NCI-H2227 (cell line): Measurements from ENCODE around the gene CCNB1IP1.
"Not testable (repeated sequence)": the region's sequence is repeated elsewhere in the genome, so short reads cannot be mapped to it uniquely, and the experiment has no call there.

Experiments used
- DNase-seq: peaks from one replicate; lab custom pipeline; 2025; ENCODE audit not compliant: unreplicated experiment; lab: John Stamatoyannopoulos, UW

CCNB1IP1 gene

GRCh38 chr14:20333494-20333841 lies 389 bp upstream of the CCNB1IP1 start:
- DNase-seq, result no peak

- DNase-seq, result peak; percentile 40
These were observed 670 bp downstream of the CCNB1IP1 start for GRCh38 chr14:20332431-20332787.

GRCh38 chr14:20331053-20331613 lies 1.9 kb downstream of the CCNB1IP1 start:
- no peak for DNase-seq

GRCh38 chr14:20329355-20329754 lies 3.7 kb downstream of the CCNB1IP1 start:
- DNase-seq, result no peak

GRCh38 chr14:20328705-20329104 lies 4.4 kb downstream of the CCNB1IP1 start:
- DNase-seq, result no peak

GRCh38 chr14:20327005-20327869 lies 5.8 kb downstream of the CCNB1IP1 start:
- peak; percentile 71 for DNase-seq

GRCh38 chr14:20317720-20318119 lies 15.4 kb downstream of the CCNB1IP1 start:
- DNase-seq, result no peak

- DNase-seq, result no peak
These were observed 19.1 kb downstream of the CCNB1IP1 start for GRCh38 chr14:20314026-20314425.

GRCh38 chr14:20306079-20306423 lies 27.0 kb downstream of the CCNB1IP1 start:
- no peak for DNase-seq

- DNase-seq, result peak; percentile 90
These were observed 27.6 kb downstream of the CCNB1IP1 start, which contains the start of gene TTC5 for GRCh38 chr14:20305265-20306078. Gene TTC5 (minus strand): TSS chr14:20305951. CDS start chr14:20305937, 14 bp downstream.

GRCh38 chr14:20302042-20302755 lies 30.9 kb downstream of the CCNB1IP1 start:
- DNase-seq, result no peak

- no peak for DNase-seq
These were observed 38.0 kb downstream of the CCNB1IP1 start for GRCh38 chr14:20295067-20295466.

GRCh38 chr14:20294636-20295035 lies 38.4 kb downstream of the CCNB1IP1 start:
- no peak for DNase-seq

- DNase-seq, result not testable (repeated sequence)
These were observed 51.1 kb downstream of the CCNB1IP1 start for GRCh38 chr14:20281998-20282397.

- DNase-seq, result not testable (repeated sequence)
These were observed 52.8 kb downstream of the CCNB1IP1 start for GRCh38 chr14:20280265-20280664.

- no peak for DNase-seq
These were observed 54.7 kb downstream of the CCNB1IP1 start for GRCh38 chr14:20278414-20278813.

- no peak for DNase-seq
These were observed 55.7 kb downstream of the CCNB1IP1 start for GRCh38 chr14:20277409-20277808.

- no peak for DNase-seq
These were observed 59.0 kb downstream of the CCNB1IP1 start for GRCh38 chr14:20274062-20274461.

GRCh38 chr14:20264361-20264760 lies 68.7 kb downstream of the CCNB1IP1 start:
- not testable (repeated sequence) for DNase-seq

- no peak for DNase-seq
These were observed 70.4 kb downstream of the CCNB1IP1 start for GRCh38 chr14:20262642-20263128.
